Heart left ventricle (tissue), 13 donors: ENCODE measurements around the gene CBL.

Source experiments
- CTCF ChIP-seq, 12 donors: fragments of 200-600 bp; sonication (generic) in 4 of 12; IDR thresholded peaks; one replicate each; pipeline versions ENCODE4 v1.5.0 to v1.8.0; 2018 to 2022; ENCODE audit warnings: antibody characterized with exemption in 12 of 12, mild to moderate bottlenecking in 5 of 12
- POLR2A ChIP-seq, 2 donors: fragments of 450-650 bp; IDR thresholded peaks; one replicate each; pipeline ENCODE4 v1.6.1; 2017; ENCODE audit warnings: antibody characterized with exemption in 2 of 2, mild to moderate bottlenecking in 2 of 2, moderate library complexity in 2 of 2
- donor health status: ischemic (EF 13 %, LVEDD 7.1; RV severe dilation, severe dysfunction).
- donor health status: DM: no; HTN: yes; CAD: no.
- donor health status: DM: no; HTN: no; CAD: no.
- donor health status: ischemic (EF 25% LVEDD 6.9; RV normal size, moderate dysfunction).
- donor health status: ischemic (EF 25% LVEDD 5.7; RV mildly dilated, moderate dysfunction).
- donor health status: ischemic (EF 35%, LVEDD 5.7; RV mildly dilated, moderate dysfunction).
- donor health status: nonischemic (EF 11% LVEDD 7.7; RV severe dilation, severe dysfunction).
- donor health status: DM: yes; HTN: yes; CAD: no.
- donor health status: PGD.
- donor health status: ischemic (EF 29% LVEDD 5.4; RV normal size, mild dysfunction).
- donor health status: nonischemic (EF 23%, LVEDD 6.1; RV moderate dilation, normal function).

- TF ChIP-seq POLR2A (IDR thresholded peaks at IDR 0.05) (no peak), CTCF (IDR thresholded peaks at IDR 0.05) (no peak)
Observed at GRCh38 chr11:119293461-119293860, 87.3 kb downstream of the CBL start.
